SKM-1 (cell line): Measurements from ENCODE around the gene LRR1.
A peak's percentile ranks its signal among the peaks of the same experiment; 100 is the strongest.
"Not testable (repeated sequence)": the region's sequence is repeated elsewhere in the genome, so short reads cannot be mapped to it uniquely, and the experiment has no call there.

Experiments
- DNase-seq: peaks from one replicate; lab custom pipeline; 2025; ENCODE audit not compliant: unreplicated experiment; lab: John Stamatoyannopoulos, UW

The LRR1 gene

GRCh38 chr14:49585803-49586672, 12.7 kb upstream of the LRR1 start, which contains the start of gene RPS29:
RPS29 (minus strand) TSS chr14:49586380; CDS start chr14:49586346, 34 bp downstream.
- peak; percentile 83 for DNase-seq

GRCh38 chr14:49586673-49587460, 11.9 kb upstream of the LRR1 start:
- no peak for DNase-seq

- no peak for DNase-seq
Observed at GRCh38 chr14:49589387-49589786, 9.4 kb upstream of the LRR1 start.

- no peak for DNase-seq
Observed at GRCh38 chr14:49593016-49593415, 5.7 kb upstream of the LRR1 start.

GRCh38 chr14:49594347-49595091, 4.2 kb upstream of the LRR1 start:
- no peak for DNase-seq

GRCh38 chr14:49598189-49598484, 603 bp upstream of the LRR1 start:
- no peak for DNase-seq

- no peak for DNase-seq
Observed at GRCh38 chr14:49607583-49607982, 8.8 kb downstream of the LRR1 start.

GRCh38 chr14:49612251-49612650, 13.5 kb downstream of the LRR1 start:
- no peak for DNase-seq

- no peak for DNase-seq
Observed at GRCh38 chr14:49612671-49613070, 13.9 kb downstream of the LRR1 start.

- DNase-seq: no peak
Observed at GRCh38 chr14:49614196-49614595, 15.5 kb downstream of the LRR1 start.

- no peak for DNase-seq
Observed at GRCh38 chr14:49615776-49616175, 17.0 kb downstream of the LRR1 start.

- DNase-seq: no peak
Observed at GRCh38 chr14:49617852-49618519, 19.2 kb downstream of the LRR1 start.

- DNase-seq: not testable (repeated sequence)
Observed at GRCh38 chr14:49619273-49619672, 20.5 kb downstream of the LRR1 start.

- no peak for DNase-seq
Observed at GRCh38 chr14:49619730-49620129, 21.0 kb downstream of the LRR1 start.

GRCh38 chr14:49620182-49621113, 21.7 kb downstream of the LRR1 start, which contains the start of the genes MGAT2 and RPL36AL:
MGAT2 (plus strand) TSS chr14:49620799; CDS start chr14:49621269, 470 bp downstream.
RPL36AL (minus strand) TSS chr14:49620626; CDS start chr14:49619104, 1,522 bp downstream.
- DNase-seq: peak; percentile 33

- DNase-seq: no peak
Observed at GRCh38 chr14:49621114-49621881, 22.6 kb downstream of the LRR1 start.

GRCh38 chr14:49622022-49622607, 23.4 kb downstream of the LRR1 start:
- no peak for DNase-seq

GRCh38 chr14:49623387-49623786, 24.6 kb downstream of the LRR1 start:
- DNase-seq: no peak
